ENCODE data around the gene PALM2AKAP2.

The PALM2AKAP2 gene

GRCh38 chr9:109780453-109781033 lies 545 bp downstream of the PALM2AKAP2 start:
- peak overlapping the region; percentile 68 for H3K4me3 ChIP-seq (ENCODE audit: low read depth, low read length)
- in situ Hi-C loops (cut with HindIII; ENCODE audit: low sequenced_read_pairs): no loop called here
- DNase-seq (ENCODE audit: low read depth, low spot score): peak; percentile 47
- no peak for TF ChIP-seq CTCF (IDR thresholded peaks at IDR 0.05; ENCODE audit: low read depth, low read length)

GRCh38 chr9:109781086-109781485 lies 1.1 kb downstream of the PALM2AKAP2 start:
- H3K4me3 ChIP-seq (ENCODE audit: low read depth, low read length): peak overlapping the region; percentile 68
- DNase-seq (ENCODE audit: low read depth, low spot score): no peak

GRCh38 chr9:109781541-109782197 lies 1.7 kb downstream of the PALM2AKAP2 start:
- no peak for DNase-seq (ENCODE audit: low read depth, low spot score)
- in situ Hi-C loops (cut with HindIII; ENCODE audit: low sequenced_read_pairs): no loop called here
- H3K4me3 ChIP-seq (ENCODE audit: low read depth, low read length): no peak overlapping the region
- TF ChIP-seq CTCF (IDR thresholded peaks at IDR 0.05; ENCODE audit: low read depth, low read length): no peak

More at GRCh38 chr9:109781086-109781485, 1.1 kb downstream of the PALM2AKAP2 start:
- in situ Hi-C loops (cut with HindIII; ENCODE audit: low sequenced_read_pairs): no loop called here
- TF ChIP-seq CTCF (IDR thresholded peaks at IDR 0.05; ENCODE audit: low read depth, low read length): no peak

GRCh38 chr9:109787735-109788134 lies 7.7 kb downstream of the PALM2AKAP2 start:
- in situ Hi-C loops (cut with HindIII; ENCODE audit: low sequenced_read_pairs): no loop called here
- no peak for DNase-seq (ENCODE audit: low read depth, low spot score)
- H3K4me3 ChIP-seq (ENCODE audit: low read depth, low read length): no peak overlapping the region
- no peak for TF ChIP-seq CTCF (IDR thresholded peaks at IDR 0.05; ENCODE audit: low read depth, low read length)

- no peak overlapping the region for H3K4me3 ChIP-seq (ENCODE audit: low read depth, low read length)
- no peak for TF ChIP-seq CTCF (IDR thresholded peaks at IDR 0.05; ENCODE audit: low read depth, low read length)
- no peak for DNase-seq (ENCODE audit: low read depth, low spot score)
- in situ Hi-C loops (cut with HindIII; ENCODE audit: low sequenced_read_pairs): no loop called here
Observed at GRCh38 chr9:109789556-109789955, 9.6 kb downstream of the PALM2AKAP2 start.

GRCh38 chr9:109789971-109790370 lies 10.0 kb downstream of the PALM2AKAP2 start:
- no peak overlapping the region for H3K4me3 ChIP-seq (ENCODE audit: low read depth, low read length)
- in situ Hi-C loops (cut with HindIII; ENCODE audit: low sequenced_read_pairs): no loop called here
- TF ChIP-seq CTCF (IDR thresholded peaks at IDR 0.05; ENCODE audit: low read depth, low read length): no peak
- no peak for DNase-seq (ENCODE audit: low read depth, low spot score)
